Activated CD4-positive, alpha-beta T cell treated with anti-CD3 and anti-CD28 coated beads, Interleukin-2, Interleukin-4, amounts not matched to agents 100 ng/mL and 50 ng/mL, durations not matched to agents 16 hours and 8 hours (primary cell): Measurements from ENCODE around the gene RASSF10.
A peak's percentile ranks its signal among the peaks of the same experiment; 100 is the strongest.
"Not testable (repeated sequence)": the region's sequence is repeated elsewhere in the genome, so short reads cannot be mapped to it uniquely, and the experiment has no call there.

Experiments used
- DNase-seq: peaks from one replicate; pipeline ENCODE4 v3.0.0-alpha.2; 2020; ENCODE audit warnings: low spot score

Gene RASSF10

DNA sequence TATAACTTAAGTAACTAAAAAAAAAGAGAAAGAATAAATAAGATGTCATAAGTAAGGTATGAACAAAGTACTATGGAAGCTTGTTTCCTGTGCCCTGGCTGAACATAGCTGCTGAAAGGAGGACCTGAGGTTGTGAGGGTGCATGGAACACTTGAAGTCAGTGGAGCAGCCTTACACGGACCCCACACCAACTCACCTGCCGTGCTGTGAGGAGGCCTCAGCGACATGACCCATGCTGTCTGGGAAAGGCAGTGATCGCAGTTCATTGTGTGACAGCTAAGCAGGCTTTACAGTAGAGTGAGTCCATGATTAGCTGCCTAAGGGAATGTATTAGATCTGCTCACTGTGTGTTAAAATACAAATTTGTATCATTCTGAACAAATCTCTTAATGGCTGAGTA is 17.6 kb downstream of the RASSF10 start:
- DNase-seq: no peak

DNA sequence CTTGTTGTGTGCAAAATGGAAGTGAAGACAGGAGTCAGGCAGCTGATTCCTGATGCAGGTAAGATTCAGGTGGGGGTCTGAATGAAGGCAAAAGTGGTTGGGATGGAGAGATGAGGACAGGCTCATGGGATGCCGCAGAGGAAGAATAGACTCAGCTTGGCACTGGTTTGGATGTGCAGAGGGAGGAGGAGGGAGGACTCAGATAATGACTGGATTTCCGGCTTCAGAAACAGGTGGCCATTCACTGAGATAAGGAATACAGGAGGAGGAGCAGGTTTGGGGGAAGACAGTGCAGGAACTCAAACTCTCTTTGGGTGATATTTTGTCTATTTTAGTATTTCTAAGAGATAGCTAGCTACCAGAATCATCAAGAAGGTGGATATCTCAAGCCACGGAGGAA is 19.2 kb downstream of the RASSF10 start:
- no peak for DNase-seq

GRCh38 chr11:13029872-13030271 is 20.8 kb downstream of the RASSF10 start:
- DNase-seq: no peak

DNA sequence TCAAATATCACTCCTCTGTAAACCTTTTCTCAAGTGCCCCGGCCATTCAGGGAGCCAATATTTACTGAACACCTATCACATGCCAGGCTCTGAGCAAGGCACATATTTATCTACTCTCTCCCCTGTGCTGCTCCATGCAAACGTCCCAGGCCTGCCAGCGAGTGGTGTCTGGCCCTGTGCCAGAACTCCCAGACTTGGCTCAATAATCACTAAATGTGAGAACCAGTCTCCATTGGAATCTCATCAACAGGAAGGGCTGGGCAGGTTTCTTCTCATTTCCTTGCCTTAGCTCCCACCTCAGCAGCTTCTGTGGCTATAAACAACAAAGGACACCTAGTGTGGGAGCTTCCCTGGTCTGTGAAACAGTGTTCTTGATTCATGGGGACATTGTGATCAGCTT is 21.7 kb downstream of the RASSF10 start:
- no peak for DNase-seq

DNA sequence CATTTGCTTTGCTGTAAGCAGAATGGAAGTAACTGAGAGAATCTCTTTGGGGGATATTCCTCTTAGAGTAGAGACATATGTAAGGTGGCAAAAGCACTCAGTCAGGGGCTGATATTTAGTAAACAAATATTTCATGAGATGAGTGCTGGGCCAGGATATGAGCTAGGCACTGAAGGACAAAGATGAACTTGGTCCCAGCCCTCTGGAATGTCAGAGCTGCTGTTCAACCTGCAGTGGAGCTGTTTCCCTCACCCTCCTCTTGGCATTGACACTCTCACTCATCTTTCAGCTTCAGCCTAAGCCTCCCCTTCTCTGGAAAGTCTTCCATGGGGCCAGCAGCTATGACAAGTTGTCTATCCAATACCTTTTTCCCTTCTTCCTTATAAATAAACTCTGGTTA is 22.2 kb downstream of the RASSF10 start:
- DNase-seq: no peak

GRCh38 chr11:13033760-13034533 is 24.8 kb downstream of the RASSF10 start:
- no peak for DNase-seq

GRCh38 chr11:13035711-13036110 is 26.6 kb downstream of the RASSF10 start:
- no peak for DNase-seq

GRCh38 chr11:13036235-13036634 is 27.1 kb downstream of the RASSF10 start:
- DNase-seq: no peak

DNA sequence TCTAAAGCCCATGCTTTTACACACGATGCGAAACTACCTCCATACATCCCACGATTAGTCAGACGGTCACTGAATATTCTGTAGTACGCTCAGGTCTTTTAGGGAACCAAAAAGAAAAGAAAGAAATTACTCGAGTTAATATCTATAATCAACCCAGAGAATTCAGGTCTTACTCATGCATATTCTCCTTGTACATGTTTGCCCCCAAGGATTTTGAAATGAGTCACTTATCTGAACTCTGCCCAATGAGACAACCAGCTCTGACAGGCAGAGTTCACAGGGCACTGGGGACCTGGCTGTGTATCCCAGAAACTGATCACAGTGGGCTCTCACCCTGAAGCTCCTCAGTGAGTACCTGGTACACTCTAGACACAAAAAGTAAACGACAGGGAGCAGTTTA is 29.2 kb downstream of the RASSF10 start:
- DNase-seq: peak; percentile 4

DNA sequence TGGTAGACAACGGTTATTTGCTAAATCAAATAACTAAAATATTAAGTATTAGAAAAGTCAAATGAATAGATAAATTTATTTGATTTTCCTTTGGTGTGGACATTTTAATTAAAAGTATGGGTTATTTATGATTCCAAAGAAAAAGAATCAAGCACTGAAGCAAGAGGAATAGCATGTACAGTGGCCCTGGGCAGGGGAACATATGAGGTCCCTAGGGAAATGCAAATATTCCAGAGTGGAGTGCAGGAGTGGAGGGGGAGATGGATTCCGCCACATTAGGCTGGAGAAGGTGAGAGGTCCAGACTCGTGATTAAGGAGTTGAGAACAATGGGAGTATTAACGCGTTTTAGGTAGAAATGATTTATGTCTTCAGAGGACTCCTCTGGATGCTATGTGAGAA is 30.0 kb downstream of the RASSF10 start:
- DNase-seq: no peak

GRCh38 chr11:13040969-13041561 is 31.9 kb downstream of the RASSF10 start:
- no peak for DNase-seq

- no peak for DNase-seq
These were observed 33.8 kb downstream of the RASSF10 start for GRCh38 chr11:13042873-13043342.

- DNase-seq: no peak
These were observed 35.0 kb downstream of the RASSF10 start for GRCh38 chr11:13043912-13044628.

DNA sequence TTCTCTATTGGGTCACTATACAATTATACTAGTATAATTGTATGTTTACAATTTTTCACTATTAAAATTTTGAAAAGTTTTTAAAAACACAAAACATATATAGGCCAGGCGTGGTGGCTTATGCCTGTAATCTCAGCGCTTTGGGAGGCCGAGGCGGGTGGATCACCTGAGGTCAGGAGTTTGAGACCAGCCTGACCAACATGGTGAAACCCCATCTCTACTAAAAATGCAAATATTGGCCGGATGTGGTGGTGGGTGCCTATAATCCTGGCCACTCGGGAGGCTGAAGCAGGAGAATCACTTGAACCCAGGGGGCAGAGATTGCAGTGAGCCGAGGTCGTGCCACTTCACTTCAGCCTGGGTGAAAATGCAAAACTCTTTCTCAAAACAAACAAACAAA is 36.0 kb downstream of the RASSF10 start:
- DNase-seq: not testable (repeated sequence)

GRCh38 chr11:13045734-13046133 is 36.6 kb downstream of the RASSF10 start:
- DNase-seq: no peak

GRCh38 chr11:13046637-13047570 is 37.8 kb downstream of the RASSF10 start:
- no peak for DNase-seq

GRCh38 chr11:13047884-13048283 is 38.8 kb downstream of the RASSF10 start:
- DNase-seq: no peak

DNA sequence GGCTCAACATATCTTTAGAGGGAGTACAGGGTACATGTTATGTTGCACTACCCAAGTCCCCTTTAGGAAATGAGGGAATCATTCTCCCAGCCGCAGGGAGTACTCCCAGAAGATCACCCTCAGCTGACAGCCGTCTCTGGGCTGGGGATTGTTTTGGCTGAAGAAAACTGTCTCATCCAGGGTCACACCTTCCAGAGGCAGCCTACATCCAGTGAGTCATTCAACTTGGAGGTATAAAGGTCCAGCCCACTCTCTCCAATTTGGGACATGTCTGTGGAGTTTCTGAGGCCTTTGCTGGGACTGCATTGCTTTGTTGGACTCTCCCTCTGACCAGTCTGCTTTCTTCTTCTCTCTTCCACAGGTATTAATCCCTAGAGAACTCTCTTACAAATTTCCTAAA is 42.1 kb downstream of the RASSF10 start:
- DNase-seq: no peak

DNA sequence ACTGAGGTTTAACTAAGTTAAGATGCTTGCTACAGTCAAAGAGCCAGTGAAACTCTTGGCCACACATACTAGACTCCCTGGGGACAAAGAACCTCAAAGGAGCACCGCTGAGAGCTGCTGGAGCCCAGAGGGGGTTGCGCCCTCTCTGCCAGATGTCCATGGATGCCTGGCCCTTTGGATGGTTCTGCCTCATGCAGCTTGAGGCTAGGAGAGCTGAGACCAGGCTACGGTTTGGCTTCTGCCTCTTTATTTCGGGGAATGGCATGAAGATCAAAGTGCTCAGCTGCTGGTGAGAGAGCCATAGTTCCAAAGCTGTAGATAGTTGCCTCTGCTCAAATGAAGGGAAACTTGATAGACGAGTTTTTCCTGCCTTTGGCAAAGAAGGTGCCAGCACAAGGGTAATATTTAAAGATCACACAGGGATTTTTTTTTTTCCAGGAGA is 43.0 kb downstream of the RASSF10 start:
- DNase-seq: no peak

DNA sequence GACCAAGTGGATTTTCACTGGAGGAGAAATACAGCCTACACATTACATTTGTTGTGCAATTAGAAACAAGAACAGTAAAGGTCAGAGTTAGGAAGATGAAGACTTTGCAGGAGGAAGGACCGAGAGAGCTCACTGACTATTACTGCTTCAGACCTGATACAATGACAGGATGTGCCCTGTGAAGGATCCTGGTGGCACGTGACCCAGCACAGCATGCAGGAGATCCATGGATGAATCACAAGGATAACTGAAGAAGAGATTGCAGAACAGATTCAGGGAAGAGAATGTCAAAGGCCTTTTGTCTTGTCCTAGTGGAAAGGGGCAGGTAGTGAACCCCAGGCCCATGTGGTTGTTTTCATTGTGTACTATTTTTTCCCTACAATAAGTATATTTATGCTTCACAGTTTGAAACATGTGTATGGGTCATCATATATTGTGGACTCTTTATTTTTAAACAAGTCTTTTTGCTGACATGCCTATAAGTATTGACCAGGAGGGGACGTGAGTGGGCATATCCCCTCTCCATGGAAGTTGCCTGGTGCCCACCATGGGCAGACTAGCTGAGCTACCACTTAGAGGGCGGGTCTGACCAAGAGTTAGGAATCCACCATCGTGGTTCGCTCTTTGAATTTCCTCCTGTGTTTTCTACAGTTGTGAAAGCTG is 44.3 kb downstream of the RASSF10 start:
- no peak for DNase-seq

DNA sequence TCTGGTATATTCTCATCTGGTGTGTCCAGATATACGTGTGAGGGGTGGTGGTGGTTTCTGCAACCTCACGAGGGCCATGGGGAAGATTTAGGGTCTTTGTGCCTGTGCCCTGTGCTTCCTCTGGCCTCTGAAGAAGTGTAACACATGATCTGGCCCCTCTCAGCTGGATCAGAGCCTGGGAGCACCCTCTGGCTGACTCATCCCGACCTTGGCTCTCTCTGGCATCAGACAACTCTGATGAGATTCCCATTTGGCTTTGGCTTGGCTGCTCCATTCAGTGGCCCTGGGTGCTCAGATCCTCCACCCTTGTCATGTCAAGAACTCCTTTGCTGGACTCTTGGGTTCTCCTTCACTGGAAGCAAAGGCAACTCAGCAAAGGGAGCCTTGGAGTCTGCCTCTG is 45.2 kb downstream of the RASSF10 start:
- DNase-seq: no peak
